GM12892 (cell line): ENCODE results near the gene NUDCD3.
"Not testable (repeated sequence)": the region's sequence is repeated elsewhere in the genome, so short reads cannot be mapped to it uniquely, and the experiment has no call there.

Experiments used
- DNase-seq: peaks from one replicate; pipeline ENCODE4 v3.0.0; 2011; ENCODE audit not compliant: insufficient read length
- FAIRE-seq: peaks from 2 replicates; lab custom pipeline; 2011; peaks lifted over from hg19 to GRCh38; lab: Jason Lieb, UNC
- POLR2A ChIP-seq: IDR thresholded peaks from 2 replicates; pipeline ENCODE4 v1.6.1; 2011; ENCODE audit warnings: low read depth, low read length, control low read depth
- POLR2AphosphoS5 ChIP-seq: IDR thresholded peaks from 2 replicates; pipeline ENCODE4 v1.6.1; 2011; ENCODE audit warnings: low read depth, low read length, control low read depth
- TAF1 ChIP-seq: IDR thresholded peaks from 2 replicates; pipeline ENCODE4 v1.6.1; 2011; ENCODE audit warnings: low read depth, mild to moderate bottlenecking, control low read depth, low read length, borderline replicate concordance

NUDCD3 gene

DNA sequence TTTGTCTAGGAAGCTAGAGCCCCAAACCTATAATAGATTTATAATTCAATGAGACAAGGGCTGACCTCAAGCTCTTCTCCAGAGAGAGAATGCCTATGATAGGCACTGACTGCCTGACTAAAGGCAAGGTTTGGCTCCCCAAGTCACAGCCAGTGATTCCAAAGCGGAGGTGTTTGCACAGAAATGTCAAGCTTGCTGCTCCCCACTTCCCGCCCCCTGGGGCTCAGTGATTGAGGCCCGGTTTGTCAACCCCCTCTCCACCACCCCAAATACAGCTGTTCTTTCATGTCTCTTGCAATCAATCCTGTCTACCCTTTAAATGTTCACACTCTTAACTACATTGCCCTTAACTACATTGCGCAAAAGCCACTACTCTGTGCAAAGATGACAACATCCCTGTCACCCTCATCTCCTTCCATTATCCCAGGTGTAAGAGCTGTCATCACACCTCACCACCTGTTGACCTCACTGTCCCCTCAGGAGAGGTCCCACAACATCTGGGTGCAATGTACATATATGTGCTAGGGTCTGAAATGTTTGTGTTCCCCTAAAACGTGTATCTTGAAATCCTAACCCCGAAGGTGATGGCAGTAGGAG, 58.0 kb downstream of the NUDCD3 start:
- no peak for TF ChIP-seq POLR2A
- no peak for TF ChIP-seq TAF1
- TF ChIP-seq POLR2AphosphoS5, result no peak
- DNase-seq, result no peak
- no peak for FAIRE-seq

DNA sequence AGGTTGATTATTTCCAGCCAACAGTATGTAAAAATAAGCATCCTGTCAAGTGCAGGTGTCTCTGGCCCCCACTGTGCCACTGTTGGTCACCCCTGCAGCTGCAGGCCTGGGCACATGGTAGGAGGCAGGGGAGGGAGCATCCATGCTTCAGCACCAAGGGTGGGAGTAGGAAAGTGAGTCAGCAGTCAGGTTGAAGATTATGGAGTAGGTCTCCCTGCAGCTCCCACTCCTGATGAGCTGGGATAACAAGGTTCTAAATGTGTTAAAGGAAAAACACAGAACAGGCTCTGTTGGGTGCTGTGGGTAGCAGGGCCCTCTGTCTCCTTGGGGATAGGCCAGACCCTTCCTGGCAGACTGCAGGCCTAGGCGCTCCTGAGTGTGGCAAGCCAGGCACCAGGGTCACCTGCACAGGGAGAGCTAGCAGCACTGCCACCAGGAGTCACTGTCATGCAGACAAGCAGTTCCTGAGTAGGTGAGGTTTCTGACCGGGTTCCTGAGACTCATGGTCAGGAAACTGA, 59.3 kb downstream of the NUDCD3 start:
- FAIRE-seq (peak; percentile 71), DNase-seq (peak; percentile 41)
- no peak for TF ChIP-seq TAF1
- no peak for TF ChIP-seq POLR2A
- no peak for TF ChIP-seq POLR2AphosphoS5

- TF ChIP-seq TAF1 (no peak), POLR2A (no peak), POLR2AphosphoS5 (no peak)
- DNase-seq, result no peak
- FAIRE-seq, result no peak
These were observed 60.4 kb downstream of the NUDCD3 start for GRCh38 chr7:44430054-44430453.

DNA sequence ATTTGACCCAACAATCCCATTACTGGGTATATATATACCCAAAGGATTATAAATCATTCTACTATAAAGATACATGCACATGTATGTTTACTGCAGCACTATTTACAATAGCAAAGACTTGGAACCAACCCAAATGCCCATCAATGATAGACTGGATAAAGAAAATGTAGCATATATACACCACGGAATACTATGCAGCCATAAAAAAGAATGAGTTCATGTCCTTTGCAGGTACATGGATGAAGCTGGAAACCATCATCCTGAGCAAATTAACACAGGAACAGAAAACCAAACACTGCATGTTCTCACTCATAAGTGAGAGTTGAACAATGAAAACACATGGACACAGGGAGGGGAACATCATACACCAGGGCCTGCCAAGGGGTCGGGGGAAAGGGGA, 65.7 kb downstream of the NUDCD3 start:
- FAIRE-seq, DNase-seq: not testable (repeated sequence)

DNA sequence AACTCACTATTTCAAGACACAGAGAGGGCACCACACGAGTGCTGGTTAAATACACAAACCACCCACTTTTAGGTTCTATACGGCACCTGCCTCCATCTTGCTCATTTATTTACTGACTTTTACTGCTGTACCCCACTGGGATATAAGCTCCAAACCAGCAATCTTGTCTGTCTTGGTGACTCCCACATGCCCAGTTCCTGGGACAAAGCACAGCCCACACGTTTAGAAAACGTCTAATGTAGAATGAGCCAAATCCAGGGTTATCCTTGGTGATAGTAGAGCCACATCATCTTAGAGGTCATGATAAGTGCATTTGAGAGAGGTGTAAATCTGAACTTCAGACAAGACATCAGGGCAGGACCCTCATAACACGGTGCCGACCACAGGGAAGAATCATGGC, 73.5 kb downstream of the NUDCD3 start:
- TF ChIP-seq TAF1, result no peak
- TF ChIP-seq POLR2AphosphoS5, result no peak
- TF ChIP-seq POLR2A, result no peak
- no peak for FAIRE-seq
- no peak for DNase-seq

GRCh38 chr7:44415510-44415909, 74.9 kb downstream of the NUDCD3 start:
- DNase-seq, result no peak
- FAIRE-seq, result no peak
- no peak for TF ChIP-seq TAF1
- no peak for TF ChIP-seq POLR2AphosphoS5
- TF ChIP-seq POLR2A, result no peak

GRCh38 chr7:44415047-44415446, 75.4 kb downstream of the NUDCD3 start:
- TF ChIP-seq POLR2A (no peak), POLR2AphosphoS5 (no peak), TAF1 (no peak)
- no peak for FAIRE-seq
- no peak for DNase-seq

- FAIRE-seq (no peak), DNase-seq (no peak)
- TF ChIP-seq POLR2AphosphoS5, result no peak
- TF ChIP-seq TAF1, result no peak
- TF ChIP-seq POLR2A, result no peak
These were observed 79.2 kb downstream of the NUDCD3 start for GRCh38 chr7:44411306-44411705.

GRCh38 chr7:44408596-44408995, 81.9 kb downstream of the NUDCD3 start:
- no peak for DNase-seq
- TF ChIP-seq POLR2A (no peak), POLR2AphosphoS5 (no peak), TAF1 (no peak)
- FAIRE-seq, result no peak

DNA sequence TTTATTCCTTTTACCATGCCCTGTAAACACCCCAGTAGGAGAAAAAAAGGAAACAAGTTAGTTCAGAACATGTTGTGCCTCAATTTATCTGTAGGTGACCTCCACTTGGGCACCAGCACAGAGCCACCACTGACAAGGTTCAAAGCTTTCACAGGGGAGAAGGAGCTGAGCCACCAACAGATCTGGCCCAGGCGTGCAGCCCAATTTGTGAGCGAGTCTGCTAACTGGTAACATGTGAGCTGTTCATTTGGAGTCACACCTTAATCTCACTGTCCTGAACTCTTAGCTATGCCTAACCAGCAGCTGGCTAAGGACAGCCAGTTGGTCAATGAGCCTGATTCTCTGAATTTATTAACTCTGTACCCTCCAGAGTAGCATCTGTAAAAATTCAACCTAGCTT, 86.7 kb downstream of the NUDCD3 start:
- no peak for TF ChIP-seq POLR2A
- no peak for TF ChIP-seq TAF1
- TF ChIP-seq POLR2AphosphoS5, result no peak
- FAIRE-seq, result no peak

DNA sequence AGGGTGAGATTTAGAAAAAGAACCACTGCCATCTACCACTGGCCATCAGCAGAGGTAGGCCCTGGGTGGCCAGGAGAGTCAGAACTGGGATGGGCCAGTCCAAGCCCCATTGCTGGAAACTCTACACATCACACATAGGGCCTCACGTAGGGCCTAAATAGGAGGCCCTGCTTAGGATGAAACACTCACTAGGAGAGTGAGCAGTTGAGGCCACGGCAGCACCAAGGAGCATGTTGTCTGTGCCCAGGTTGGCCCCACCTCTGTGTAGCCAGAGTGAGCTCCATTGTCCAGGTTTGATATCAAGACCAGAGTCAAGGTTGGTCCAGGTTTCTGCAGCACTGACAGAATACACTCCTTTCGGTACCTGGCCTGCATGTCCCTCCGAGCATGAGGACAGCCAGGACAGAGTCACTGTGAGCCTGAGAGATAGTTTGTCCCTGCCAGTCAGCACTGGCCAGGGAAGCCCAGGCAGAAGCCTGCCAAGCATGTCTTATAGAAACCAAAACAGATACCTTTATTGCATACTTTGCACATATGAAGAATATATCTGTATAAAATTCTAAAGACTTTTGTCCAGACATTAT, 87.2 kb downstream of the NUDCD3 start:
- no peak for DNase-seq
- TF ChIP-seq POLR2AphosphoS5, result no peak
- no peak for TF ChIP-seq TAF1
- TF ChIP-seq POLR2A, result no peak
- FAIRE-seq, result no peak

More for the DNA sequence above, 86.7 kb downstream of the NUDCD3 start:
- no peak for DNase-seq

GRCh38 chr7:44402401-44403060, 87.9 kb downstream of the NUDCD3 start:
- DNase-seq (no peak), FAIRE-seq (no peak)
- TF ChIP-seq TAF1, result no peak
- no peak for TF ChIP-seq POLR2AphosphoS5
- no peak for TF ChIP-seq POLR2A
